NK-92 (cell line): ENCODE data around the gene PQBP1.
"Not testable (repeated sequence)": the region's sequence is repeated elsewhere in the genome, so short reads cannot be mapped to it uniquely, and the experiment has no call there.

Source experiments
- DNase-seq: peaks from one replicate; lab custom pipeline; 2025; ENCODE audit not compliant: unreplicated experiment; lab: John Stamatoyannopoulos, UW

PQBP1 gene, protein sequence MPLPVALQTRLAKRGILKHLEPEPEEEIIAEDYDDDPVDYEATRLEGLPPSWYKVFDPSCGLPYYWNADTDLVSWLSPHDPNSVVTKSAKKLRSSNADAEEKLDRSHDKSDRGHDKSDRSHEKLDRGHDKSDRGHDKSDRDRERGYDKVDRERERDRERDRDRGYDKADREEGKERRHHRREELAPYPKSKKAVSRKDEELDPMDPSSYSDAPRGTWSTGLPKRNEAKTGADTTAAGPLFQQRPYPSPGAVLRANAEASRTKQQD

DNA sequence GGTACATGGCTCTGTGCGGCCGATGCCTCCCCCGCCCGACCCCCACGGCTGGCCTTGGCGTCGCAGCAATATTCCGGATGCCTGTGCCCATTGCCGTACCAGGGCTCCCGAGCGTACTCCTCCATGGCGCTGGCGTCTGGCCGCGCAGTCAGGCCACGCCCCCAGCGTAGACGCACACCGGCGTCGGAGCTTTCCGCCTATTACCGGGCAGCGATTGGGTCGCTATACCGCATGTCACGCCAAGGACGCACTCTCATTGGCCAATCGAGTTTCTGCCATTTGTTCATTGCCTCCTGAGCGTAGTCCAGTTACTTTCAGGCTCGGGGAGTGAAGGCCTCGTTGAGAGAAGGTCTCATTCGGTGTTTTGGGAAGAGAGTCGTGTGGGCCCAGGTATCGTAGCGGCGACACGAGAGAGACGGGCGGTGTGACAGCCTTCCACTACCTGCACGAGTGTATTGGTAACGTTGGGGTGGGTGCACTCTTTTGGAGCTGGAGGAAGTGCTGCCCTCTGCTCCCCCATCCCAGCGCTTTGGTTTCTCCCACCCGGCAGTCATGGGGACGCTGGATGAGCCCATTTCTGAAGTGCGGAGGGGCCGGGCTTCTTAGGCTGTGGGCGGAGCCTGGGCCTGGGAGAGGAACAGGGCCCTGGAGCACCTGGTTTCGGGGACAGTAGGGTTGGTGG, at the start of gene PQBP1, which contains the start of gene TIMM17B:
PQBP1 (plus strand) TSS at position 306 of the 682 bp plus-strand sequence. CDS start 580 bp downstream, outside the sequence.
TIMM17B (minus strand) TSS at position 144 of the 682 bp plus-strand sequence; CDS start at position 125, 19 bp downstream.
- DNase-seq = peak; percentile 24

DNA sequence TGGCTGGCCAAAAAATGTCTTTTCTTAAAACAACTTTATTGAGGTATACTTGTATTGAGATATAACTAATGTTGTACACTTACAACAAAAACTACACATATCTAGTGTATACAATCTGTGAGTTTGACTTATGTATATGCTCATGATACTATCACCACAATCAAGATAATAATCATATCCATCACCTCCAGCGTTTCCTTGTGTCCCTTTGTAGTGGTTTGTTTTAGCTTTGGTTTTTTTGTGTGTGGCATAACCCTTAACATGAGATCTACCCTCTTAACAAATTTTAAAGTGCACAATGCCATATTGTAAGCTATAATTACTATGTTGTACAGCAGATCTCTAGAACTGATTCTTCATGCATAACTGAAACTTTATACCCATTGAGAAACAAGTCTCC, 48.9 kb upstream of the PQBP1 start:
- DNase-seq = no peak

DNA sequence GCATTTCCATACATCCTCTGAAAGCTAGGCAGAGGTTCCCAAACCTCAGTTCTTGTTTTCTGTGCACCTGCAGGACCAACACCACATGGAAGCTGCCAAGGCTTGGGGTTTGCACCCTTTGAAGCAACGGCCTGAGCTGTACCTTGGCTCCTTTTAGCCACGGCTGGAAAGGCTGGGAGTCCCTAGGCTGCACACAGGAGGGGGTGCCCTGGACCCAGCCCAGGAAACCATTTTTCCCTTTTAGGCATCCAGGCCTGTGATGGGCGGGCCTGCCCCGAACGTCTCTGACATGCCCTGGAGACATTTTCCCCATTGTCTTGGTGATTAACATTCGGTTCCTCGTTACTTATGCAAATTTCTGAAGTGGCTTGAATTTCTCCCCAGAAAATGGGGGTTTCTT, 44.9 kb upstream of the PQBP1 start:
- DNase-seq = no peak

DNA sequence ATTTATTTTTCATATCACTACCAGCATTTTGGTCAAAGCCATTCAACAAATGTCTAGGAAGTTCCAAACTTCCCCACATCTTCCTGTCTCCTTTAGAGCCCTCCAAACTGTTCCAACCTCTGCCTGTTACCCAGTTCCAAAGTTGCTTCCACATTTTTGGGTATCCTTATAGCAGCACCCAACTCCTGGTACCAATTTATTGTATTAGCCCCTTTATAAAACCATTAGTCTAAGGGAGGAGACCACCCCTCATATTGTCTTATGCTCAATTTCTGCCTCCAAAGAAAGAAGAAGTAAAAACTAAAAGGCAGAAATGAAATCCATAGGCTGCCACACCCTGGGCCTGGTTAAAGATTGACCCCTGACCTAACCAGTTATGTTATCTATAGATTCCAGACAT, 44.2 kb upstream of the PQBP1 start:
- not testable (repeated sequence) for DNase-seq

DNA sequence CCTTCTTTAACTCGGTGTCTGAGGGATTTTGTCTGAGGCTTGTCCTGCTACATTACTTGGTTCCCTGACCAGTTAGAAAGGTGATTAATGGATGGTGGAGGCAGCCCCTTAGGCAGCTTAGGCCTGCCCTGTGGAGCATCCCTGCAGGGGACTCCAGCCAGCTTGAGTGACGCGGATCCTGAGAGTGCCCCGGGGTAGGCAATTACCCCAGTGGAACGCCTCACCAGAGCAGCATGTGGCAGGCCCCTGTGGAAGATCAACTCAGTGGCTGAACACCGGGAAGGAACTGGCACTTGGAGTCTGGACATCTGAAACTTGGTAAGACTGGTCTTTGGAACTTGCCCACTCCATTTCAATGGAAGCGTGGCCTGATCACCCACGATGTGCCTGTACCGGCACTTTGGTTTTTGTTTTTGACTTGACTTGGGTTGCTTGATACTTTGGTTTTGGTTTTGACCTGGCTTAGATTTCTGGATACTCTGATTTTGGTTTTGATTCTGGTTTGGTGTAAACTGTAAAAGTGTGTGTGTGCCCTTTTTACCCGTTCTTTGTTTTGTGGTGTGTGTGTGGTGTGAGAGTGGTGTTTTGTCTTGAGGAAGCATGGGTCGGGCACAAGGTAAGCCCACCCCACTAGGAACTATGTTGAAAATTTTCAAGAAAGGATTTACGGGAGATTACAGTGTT, 43.5 kb upstream of the PQBP1 start:
- not testable (repeated sequence) for DNase-seq

DNA sequence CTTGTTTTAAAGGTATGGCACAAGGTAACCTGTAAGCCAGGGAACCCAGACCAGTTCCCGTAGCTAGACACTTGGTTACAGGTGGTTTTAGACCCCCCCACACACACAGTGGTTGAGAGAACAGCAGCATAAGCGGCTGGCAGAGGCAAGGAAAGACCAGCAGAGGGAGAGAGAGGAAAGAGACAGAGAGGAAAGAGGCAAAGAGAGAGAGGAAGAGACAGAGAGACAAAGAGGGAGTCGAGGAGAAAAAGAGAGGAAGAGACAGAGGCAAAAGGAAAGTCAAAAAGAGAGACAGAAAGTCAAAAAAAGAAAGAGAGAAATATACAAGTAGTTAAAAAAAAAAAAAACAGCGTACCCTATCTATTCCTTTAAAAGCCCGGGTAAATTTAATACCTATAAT, 42.8 kb upstream of the PQBP1 start:
- no peak for DNase-seq

DNA sequence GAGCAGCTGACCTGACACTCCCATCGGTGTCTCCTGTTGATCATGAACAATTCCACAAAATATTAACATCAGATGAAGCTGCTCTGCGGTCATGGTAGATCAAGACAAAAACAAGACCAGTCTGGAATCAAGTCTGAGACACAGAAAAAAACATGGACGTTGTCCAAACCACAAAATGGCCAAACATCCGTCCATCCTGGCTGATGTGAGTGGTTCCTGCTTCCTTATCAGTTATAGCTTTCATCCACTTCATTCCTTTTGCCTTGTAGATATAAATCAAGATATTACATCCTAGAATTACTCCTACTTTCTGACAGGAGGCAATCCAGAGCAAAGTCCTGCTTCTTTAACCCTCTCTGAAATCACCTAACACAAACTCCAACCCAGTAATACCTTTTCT, 33.5 kb upstream of the PQBP1 start:
- DNase-seq = no peak

DNA sequence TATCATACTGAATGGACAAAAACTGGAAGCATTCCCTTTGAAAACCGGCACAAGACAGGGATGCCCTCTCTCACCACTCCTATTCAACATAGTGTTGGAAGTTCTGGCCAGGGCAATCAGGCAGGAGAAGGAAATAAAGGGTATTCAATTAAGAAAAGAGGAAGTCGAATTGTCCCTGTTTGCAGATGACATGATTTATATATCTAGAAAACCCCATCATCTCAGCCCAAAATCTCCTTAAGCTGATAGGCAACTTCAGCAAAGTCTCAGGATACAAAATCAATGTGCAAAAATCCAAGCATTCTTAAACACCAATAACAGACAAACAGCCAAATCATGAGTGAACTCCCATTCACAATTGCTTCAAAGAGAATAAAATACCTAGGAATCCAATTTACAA, 25.7 kb upstream of the PQBP1 start:
- DNase-seq = not testable (repeated sequence)

DNA sequence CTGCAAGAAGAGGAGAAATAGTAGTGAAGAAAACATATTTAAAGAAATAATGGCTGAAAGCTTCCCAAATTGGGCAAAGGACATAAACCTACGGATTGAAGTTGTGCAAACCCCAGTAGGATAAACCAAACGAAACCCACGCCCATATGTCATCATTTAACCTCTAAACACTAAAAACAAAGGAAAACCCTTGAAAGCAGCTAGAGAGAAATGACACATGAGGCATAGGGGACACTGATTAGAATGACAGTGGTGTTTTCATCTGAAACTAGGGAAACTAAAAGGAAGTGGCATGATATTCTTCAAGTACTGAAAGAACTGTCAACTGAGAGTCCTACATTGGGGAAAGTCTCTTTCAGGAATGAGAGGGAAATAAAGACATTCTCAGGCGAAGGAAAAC, 20.8 kb upstream of the PQBP1 start:
- DNase-seq = not testable (repeated sequence)

DNA sequence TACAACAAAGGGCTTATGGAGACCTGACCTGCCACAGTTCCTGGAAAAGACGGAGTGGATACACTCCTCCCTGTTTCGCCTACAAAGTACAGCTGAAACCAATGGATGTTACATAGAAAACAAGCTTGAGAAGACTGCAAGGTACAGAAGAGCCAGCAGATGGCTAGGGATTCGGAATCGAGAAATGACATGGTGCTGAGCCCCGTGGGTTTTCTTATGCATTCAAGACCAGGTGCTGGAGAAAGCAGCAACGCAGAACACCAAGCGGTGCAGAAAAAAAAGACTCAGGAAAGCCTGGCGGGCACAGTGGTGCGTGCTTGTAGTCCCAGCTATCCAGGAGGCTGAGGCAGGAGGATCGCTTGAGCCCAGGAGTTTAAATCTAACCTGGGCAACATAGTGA, 14.0 kb upstream of the PQBP1 start:
- DNase-seq = no peak

DNA sequence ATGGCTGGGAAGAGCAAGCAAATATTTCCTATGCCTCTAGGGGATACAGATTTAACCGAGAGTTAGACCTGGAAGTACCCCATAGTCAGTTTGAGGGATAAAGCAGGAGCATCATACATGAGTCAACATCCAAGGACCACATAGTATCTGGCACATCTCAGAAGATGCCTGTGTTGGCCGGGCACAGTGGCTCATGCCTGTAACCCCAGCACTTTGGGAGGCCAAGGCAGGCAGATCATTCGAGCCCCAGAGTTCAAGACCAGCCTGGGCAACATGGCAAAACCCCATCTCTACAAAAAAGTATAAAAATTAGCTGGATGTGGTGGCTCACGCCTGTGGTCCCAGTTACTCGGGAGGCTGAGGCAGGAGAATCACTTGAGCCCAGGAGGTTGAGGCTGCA, 11.1 kb upstream of the PQBP1 start:
- not testable (repeated sequence) for DNase-seq

DNA sequence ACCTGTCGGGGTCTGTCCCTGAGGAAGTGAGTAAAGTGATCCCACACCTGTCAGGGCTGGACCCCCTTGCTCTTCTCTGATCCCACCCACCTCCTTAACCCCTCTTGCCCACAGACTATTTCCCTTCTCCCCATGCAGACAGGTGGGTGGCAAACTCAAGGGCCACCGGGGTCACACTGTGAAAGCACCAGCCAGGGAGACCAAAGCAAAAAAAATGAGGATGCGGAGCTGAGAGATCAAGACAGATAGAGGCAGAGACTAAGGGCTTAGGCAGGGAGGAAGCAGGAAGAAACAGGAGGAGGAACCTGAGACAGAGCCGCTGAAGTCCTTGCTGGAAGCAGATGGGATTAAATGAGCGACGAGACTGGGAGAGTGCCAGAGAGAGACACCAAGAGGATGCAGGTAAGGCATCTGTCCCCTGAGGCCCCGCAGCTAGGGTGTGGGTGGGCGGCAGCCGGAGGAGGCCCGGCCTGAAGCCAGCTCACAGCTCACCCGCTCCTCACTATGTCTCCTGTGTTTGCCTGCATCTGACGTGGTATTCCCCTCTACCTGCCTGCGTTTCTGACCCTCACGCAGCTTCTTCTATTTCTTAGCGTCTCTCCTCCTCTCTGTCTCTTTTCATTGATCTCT, 7.3 kb upstream of the PQBP1 start:
- DNase-seq = no peak

DNA sequence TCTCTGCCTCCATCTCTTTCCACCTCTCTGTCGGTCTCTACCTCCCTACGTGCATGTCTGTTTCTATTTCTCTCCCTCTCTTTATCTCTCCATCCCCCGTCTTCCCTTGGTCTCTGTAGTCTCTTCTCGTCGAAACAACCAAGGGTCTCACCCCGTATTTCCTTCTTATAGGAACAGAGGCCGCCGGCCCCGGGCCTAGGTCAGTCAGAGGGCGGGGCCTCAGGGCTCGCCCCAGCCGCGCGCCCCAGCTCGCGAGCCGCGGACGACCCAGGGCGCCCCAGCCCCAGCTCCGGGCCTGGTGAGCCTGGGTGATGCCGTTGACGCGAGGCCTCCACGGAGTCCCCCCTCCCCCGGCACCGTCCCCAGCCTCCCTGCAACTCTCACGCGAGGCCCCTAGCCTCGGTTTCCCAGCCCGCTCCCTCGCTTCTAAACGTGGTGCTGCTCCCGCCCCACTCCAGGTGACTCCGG, 6.8 kb upstream of the PQBP1 start:
- no peak for DNase-seq

DNA sequence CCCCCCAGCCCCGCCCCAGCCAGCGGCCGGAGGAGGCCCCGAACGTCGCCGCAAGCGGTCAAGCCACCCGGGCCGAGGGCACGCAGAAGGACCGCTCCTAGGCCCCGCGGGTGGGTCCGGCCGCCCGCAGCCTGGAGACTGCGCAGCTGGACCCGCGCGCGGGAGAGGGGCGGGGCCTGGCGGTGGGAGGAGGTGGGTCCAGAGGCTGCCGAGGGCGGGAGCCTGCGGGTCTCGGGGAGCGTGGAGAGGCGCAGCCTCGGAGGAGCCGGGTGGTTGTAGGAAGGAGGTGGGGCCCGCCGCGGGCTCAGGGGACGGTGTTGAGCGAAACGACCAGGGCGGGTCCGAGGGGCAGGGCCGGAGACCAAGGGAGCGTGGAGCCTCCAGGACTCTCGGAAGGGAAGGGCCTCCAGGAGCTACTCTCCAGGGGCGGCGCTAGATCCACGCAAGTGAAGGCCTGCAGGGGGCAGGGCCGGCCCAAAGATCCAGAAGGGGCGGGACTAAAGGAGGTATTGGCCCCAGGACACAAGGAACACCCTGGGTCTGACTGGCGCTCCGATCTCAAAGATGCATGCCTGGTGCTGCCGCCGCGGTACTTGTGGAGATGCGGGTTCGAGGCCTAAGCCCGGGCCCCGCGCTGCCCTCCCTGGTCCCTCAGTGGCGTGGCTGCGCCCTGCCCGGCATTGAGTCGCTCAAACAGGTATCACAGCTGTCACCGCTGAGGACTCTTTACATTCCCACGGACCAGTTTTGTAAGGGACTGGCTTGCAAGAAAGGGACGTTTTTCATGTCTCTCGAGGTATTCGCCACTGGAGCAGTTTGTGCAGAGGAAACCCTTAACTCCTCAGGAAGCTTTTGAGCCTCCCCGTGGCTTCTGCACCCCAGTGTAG, 6.1 kb upstream of the PQBP1 start:
- no peak for DNase-seq

DNA sequence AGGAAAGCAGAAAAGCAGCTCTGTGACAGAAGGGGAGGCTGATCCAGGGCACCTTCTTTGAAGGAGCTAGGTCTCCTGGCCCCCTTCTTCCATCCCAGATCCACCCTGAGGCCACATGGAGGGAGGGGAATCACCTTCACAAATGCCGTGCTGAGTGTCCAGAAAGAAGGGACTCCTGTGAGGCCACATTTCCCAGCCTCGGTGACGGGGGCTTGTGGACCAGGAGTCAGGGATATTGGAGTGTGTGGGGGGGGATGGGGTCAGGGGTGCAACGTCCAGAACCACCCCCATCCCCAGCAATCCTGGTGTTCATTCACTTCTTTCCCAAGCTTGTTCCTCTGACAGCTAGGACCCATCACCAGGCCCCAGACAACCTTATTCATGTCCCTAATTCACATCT, 4.8 kb upstream of the PQBP1 start:
- no peak for DNase-seq

DNA sequence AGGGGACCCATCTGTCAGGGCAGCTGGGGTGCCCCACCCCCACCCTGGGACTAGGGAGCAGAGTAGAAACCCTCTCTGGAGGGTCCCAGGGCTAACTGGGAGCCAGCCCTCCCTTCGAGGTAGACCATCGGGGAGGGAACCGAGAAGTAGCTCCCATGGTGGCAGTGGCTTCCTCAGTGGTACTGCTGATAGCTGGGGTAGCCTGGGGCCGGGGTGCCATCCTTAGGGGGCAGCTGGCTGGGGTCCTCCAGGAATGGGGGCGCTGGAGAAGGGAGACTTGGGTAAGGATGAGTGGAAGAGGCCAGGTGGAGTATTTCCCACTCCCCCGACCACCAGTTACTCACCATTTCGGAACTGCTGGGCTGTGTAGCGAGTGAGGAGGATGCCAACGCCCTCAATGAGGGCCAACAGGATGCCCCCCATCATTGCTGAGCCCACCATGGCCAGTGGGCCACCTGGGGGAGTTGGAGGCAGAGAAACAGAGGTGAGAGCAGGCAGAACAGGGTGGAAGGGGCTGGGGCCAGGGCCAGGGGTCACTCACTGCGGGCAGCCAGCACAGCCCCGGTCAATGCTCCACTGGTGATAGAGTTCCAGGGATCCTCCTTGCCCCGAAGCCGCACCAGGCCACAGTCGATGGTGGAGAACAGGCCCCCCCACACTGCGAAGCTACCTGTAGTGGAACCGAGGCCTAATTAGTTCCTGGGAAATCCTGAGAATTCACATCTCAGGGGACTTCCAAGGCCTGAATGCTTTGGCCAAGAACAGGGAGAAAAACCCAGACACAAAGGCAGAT, 4.0 kb upstream of the PQBP1 start:
- DNase-seq = no peak

DNA sequence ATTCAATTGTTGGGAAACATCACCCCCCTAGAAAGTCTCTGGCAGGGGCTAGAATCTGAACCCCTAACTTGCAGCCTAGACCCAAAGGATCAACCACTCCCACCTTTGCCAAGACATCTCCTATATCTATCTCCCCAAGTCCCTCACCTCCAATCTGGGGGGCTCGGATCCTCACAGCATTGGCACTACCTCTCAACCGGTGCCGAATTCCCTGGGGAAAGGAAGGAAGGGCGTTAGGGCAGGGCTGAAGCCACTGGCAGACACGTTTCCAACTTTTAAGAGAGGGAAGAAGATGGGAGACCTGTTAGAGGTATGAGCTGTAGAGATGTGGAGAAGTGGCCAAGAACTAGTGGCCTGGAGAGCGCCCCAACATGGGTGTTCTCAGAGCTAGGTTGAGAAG, 2.8 kb upstream of the PQBP1 start:
- DNase-seq = no peak

DNA sequence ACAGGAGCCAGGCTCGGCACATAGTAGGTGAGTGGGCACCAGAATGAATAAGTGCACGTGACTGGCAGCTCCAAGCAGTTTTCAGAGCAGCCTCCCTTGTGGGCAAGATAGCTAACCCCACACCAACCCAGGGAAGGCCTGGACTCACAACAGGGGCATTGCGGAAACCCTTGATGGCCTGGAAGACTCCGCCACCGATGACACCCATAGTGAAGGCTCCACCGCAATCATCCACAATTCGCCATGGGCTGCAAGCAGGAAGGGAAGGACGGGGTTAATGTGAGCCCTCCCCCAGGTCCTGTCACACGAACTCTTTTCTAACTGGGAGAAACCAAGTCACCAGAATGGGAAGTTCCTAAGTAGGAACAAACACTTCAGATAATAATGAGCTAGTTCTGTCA, 1.1 kb upstream of the PQBP1 start:
- no peak for DNase-seq

DNA sequence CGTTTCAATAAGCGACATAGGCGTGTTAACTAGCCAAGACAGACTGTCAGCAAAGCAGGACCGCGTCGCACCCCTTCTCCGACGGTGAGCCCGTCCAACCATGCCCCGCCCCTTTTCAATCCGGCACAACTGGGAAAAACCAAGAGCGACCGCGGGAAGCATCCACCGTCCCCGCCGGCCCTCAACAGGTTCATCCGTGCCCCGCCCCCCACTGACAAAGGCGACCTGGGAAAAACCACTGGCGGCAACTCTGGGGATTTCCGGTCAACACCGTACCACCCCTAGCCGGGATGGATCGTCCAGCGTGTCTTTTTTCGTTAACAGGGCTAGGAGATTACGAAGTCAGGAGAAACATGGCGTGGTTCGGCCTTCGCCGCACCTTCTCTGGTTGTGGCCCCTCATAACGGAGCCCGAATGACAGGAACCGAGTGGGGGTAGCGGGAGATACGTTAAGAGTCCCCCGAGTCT, 539 bp upstream of the PQBP1 start:
- no peak for DNase-seq

DNA sequence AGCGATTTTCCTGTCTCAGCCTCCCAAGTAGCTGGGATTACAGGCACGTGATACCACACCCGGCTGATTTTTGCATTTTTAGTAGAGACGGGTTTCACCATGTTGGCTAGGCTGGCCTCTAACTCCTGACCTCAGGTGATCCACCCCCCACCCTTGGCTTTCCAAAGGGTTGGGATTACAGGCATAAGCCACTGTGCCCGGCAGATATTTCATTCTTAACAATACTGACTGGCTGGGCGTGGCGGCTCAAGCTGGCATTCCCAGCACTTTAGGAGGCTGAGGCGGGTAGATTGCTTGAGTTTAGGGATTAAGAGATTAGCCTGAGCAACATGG, 1.3 kb downstream of the PQBP1 start:
- DNase-seq = no peak
